Activated CD4-positive, alpha-beta T cell treated with anti-CD3 and anti-CD28 coated beads, Interleukin-2, Interleukin-6, amounts not matched to agents 100 ng/mL and 50 ng/mL, durations not matched to agents 16 hours and 8 hours (primary cell): ENCODE data around the gene SIGLEC12.
A peak's percentile ranks its signal among the peaks of the same experiment; 100 is the strongest.
"Not testable (repeated sequence)": the region's sequence is repeated elsewhere in the genome, so short reads cannot be mapped to it uniquely, and the experiment has no call there.

Experiments used
- DNase-seq: peaks from one replicate; pipeline ENCODE4 v3.0.0-alpha.2; 2020

SIGLEC12 gene

DNA sequence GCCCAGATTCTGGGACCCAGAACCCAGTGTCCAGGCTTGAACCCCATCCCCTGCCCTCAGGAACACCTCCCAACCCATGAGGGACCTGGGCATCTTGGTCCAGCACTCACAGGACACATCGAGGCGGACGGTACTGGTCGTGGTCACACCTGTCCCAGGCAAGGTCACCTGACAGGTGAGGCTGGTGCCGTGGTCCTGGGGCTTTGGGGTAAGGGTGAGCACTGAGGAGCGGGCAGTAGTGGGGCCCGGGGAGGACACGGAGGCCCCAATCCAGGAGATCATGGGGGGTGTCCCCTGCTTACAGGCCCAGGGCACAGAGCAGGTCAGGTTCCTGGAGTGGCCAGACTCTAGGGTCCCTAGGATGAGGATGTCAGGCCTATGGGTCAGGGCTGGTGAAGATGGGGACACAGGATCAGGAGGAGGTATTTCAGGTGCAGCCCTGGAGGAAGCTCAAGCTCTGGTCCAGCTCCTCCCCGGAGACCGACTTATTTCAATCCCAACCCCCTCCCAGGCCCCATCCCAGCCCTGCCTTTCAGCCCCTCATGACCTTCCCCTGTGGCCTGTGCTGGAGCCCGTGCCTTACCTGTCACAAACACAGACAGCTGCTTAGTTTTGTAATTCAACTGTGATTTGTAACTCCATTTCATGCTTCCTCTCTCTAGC lies 44.1 kb downstream of the SIGLEC12 start:
- no peak for DNase-seq

DNA sequence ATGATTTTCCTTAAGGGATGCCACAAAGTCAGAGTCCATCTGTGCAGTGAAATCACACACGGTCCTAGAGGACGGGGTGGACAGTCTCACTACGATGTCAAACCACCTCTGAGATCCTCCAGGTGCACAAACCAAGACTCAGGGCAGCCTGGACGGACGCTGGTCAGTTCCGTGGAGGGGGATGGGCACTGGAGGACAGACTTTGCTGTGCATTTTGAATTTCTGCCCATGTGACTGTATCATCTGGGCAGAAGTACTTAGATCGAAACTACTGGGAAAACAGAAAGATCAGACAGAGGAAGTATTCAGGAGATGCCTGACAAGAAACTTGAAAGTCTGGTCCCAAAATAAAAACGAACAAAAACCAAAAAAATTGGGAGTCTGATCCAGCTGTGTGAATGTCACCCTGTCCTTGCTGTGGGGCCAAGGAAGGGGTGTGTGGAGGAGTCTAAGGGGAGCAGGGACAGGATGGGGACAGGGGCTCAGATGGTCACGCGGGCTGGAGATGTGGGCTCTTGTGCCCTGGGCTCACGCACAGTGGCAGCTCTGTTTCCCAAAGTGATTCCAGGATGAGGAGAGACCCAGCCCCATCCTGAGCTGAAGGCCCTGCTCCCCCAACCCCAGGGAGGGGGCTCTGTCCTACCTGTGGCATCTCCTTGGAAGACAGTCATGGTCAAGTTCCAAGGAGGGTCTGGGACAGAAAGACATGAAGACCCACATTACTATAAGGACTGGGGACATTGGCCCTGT lies 44.9 kb downstream of the SIGLEC12 start:
- no peak for DNase-seq

DNA sequence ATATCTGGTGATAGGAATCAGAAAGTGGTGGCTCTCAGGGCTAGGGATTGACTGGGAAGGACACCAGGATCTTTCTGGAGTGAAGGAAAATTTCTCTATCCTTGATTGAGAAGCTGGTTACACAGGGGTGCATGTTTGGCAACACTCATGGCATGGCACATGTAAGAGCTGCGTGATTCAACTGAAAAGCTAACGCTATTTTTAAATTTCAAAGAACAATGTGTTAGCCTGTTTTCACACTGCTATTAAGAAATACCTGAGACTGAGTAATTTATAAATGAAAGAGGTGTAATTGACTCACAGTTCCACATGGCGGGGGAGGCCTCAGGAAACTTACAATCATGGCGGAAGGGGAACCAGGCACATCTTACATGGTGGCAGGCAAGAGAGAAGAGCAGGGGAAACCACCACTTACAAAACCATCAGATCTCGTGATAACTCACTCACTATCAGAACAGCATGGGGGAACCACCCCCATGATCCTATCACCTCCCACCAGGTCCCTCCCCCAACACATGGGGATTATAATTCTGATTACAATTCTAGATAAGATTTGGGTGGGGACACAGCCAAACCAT lies 50.8 kb downstream of the SIGLEC12 start:
- no peak for DNase-seq

DNA sequence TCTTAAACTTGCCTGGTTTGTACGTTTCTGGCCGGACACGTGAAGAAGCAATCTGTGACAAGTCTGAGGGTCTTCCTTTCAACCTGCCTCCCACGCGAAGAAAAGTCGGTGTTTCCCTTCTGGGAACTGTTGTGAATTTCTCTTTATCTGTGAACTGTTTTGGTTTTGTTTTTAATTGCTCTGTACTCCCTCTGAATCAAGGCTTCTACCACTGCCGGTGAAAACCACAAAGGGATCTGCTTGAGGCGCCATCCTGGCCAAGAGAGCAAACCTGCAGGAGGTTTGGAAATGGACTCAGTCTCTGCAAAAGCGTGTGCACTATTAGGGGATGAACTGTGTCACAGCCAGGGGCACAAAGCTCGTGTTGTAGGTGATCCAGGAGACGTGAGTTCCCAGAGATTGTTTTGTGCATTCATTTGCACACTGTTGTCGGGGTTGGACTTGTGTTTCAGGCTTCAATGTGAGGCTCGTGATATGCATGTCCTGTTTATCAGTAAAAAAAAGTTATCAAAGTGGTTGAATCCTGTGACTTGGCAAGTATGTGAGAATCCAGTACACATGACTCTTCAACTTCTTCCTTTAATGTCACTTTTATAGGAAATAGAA lies 53.1 kb downstream of the SIGLEC12 start:
- peak; percentile 67 for DNase-seq

DNA sequence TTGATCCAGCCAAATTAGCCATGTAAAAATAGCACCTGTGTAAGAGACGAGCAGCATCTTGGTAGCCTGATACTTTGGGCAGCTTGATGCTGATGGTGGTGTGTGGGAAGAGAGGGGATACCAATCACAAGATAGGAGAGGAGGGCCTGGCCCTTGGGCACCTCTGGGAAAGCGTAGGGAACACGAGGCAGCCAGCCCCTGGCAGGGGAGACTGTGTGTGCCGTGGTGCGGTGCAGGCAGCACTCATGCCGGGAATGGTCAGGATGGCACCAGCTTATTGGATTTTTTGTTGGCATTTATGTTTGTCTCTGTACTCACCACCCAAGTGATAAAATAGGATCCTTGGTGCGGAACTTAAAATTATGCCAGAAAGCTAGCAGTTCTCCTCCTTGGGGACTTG lies 53.6 kb downstream of the SIGLEC12 start:
- DNase-seq: no peak

DNA sequence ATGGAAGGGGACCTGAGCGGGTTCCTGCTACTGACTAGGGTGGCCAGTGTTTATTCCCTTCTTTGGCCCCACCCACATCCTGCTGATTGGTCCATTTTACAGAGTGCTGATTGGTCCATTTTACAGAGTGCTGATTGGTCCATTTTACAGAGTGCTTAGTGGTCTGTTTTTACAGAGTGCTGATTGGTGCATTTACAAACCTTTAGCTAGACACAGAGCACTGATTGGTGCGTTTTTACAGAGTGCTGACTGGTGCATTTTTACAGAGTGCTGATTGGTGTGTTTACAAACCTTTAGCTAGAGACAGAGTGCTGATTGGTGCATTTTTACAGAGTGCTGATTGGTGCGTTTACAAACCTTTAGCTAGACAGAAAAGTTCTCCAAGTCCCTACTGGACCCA lies 54.1 kb downstream of the SIGLEC12 start:
- DNase-seq: not testable (repeated sequence)

DNA sequence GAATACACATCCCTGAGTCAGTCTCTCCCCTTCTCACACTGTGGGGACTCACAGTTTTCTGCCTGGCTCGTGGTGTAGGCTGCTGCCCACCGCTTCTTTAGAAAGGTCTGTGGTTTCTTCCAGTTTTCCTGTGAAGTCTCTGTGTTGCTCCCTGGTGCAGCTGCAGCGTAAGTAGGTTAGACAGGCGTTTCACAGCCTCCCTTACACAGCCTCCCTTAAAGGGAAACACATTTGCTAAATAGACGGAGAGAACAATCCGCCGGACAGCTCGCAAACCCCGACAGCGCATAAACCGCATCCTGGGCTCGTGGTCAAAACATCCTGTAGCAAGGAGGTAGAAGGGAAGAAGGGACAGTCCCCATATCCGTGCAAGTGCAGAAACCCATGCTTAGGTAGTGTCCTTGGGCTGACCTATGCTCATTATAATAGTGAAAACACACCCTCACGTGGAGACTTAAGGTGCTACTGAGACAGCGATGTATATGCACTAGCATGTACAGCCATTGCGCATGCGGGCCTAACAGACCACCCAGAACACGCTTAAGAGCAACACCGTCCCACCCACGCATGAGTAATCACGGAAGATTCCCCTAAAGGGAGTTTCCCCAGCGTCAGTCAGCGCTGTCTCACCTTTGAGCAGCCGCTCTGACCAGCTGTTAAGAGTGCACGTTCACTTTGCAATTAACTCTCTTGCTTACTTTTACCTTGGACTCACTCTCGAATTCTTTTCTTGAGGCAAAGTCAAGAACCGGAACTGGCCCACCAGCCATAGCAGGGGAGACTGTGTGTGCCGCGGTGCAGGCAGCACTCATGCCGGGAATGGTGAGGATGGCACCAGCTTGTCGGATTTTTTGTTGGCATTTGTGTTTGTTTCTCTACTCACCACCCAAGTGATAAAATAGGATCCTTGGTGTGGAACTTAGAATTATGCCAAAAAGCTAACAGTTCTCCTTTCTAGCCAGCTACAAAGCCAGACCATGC lies 59.9 kb downstream of the SIGLEC12 start:
- DNase-seq: peak; percentile 94
